HCT116 (cell line): ENCODE data around the gene SUPT3H. TPM values are rescaled to one million over a fixed set of nuclear protein-coding genes. Genes with fewer than 3 reads are reported as not detected.

Source experiments
- ATAC-seq: fragments of 200-7000 bp; cut with Tn5 transposase; 2 replicates; pipeline ENCODE4 v1.9.1; 2020; ENCODE audit warnings: mild to moderate bottlenecking, moderate library complexity
- BruUV-seq: library from RNA; stranded (reverse); fragments of 400-500 nt; replicated peaks from 2 replicates; lab custom pipeline; 2021; lab: Mats Ljungman, UMichigan
- CTCF ChIA-PET: fragments of 300-600 bp; sonication (Branson Sonifier 250); formaldehyde crosslinking; loops from one replicate; lab custom pipeline; 2021; ENCODE audit warnings: antibody characterized with exemption; lab: Charles Lee
- POLR2A ChIA-PET: fragments of 300-600, 350-600 bp; sonication (Branson Sonifier 250); formaldehyde crosslinking; loops from one replicate; lab custom pipeline; 2021; ENCODE audit warnings: antibody characterized with exemption; lab: Charles Lee
- RAD21 ChIA-PET, 2 experiments: fragments of 300-600 bp; sonication (Branson Sonifier 250); formaldehyde crosslinking; loops; one replicate each; lab custom pipeline; 2023; ENCODE audit warnings: low total read pairs in 2 of 2; ENCODE audit not compliant: uncharacterized antibody in 2 of 2, unreplicated experiment in 2 of 2, low non-redundant PET in 1 of 2; lab: Charles Lee
- DNase-seq: peaks from one replicate; pipeline ENCODE4 v3.0.0-alpha.2; 2010; ENCODE audit warnings: low read depth, low spot score
- H2AFZ ChIP-seq: fragments of 200-600 bp; shearing (Covaris generic), sonication (generic); 2 replicates; pipeline ENCODE4 v1.6.1; 2017; ENCODE audit warnings: low read depth, mixed run types, mixed read lengths, antibody characterized with exemption, low read length; ENCODE audit not compliant: poor library complexity, severe bottlenecking
- H3K27ac ChIP-seq: 2 replicates; pipeline ENCODE4 v1.5.1; 2012; ENCODE audit warnings: low read depth, low read length
- H3K27me3 ChIP-seq: fragments of 200-600 bp; sonication (generic); 2 replicates; pipeline ENCODE4 v1.6.1; 2016; ENCODE audit warnings: mixed run types, low read length, mixed read lengths; ENCODE audit not compliant: insufficient read depth
- H3K36me3 ChIP-seq, 2 experiments: fragments of 200-500 bp in 1 of 2; fragments of 200-600 bp in 1 of 2; sonication (Bioruptor generic) in 1 of 2; sonication (generic) in 1 of 2; 2 replicates each; pipeline versions ENCODE4 v1.5.1 to v1.6.1; 2014 to 2016; ENCODE audit warnings: low read length in 2 of 2, inconsistent platforms in 1 of 2, mixed read lengths in 1 of 2, mixed run types in 1 of 2; ENCODE audit not compliant: insufficient read depth in 2 of 2, control insufficient read depth in 1 of 2
- H3K4me1 ChIP-seq, 2 experiments: fragments of 200-600 bp in 1 of 2; sonication (generic) in 1 of 2; 2 replicates each; pipeline versions ENCODE4 v1.5.1 to v1.6.1; 2012 to 2017; ENCODE audit warnings: low read length in 2 of 2, inconsistent platforms in 1 of 2, mild to moderate bottlenecking in 1 of 2, mixed read lengths in 1 of 2, mixed run types in 1 of 2, moderate library complexity in 1 of 2; ENCODE audit not compliant: insufficient read depth in 2 of 2, control insufficient read depth in 1 of 2
- H3K4me2 ChIP-seq: fragments of 200-600 bp; sonication (generic); 2 replicates; pipeline ENCODE4 v1.6.1; 2017; ENCODE audit warnings: mixed run types, low read length, mixed read lengths
- H3K4me3 ChIP-seq, 2 experiments: fragments of 200-600 bp in 1 of 2; sonication (generic) in 1 of 2; replicated peaks in 1 of 2; 2 replicates each; pipeline ENCODE4 v1.5.1; 2011 to 2016; ENCODE audit warnings: low read length in 2 of 2, control low read depth in 1 of 2, low read depth in 1 of 2, mild to moderate bottlenecking in 1 of 2, mixed read lengths in 1 of 2, mixed run types in 1 of 2
- H3K79me2 ChIP-seq: fragments of 200-600 bp; sonication (generic); 2 replicates; pipeline ENCODE4 v1.6.1; 2017; ENCODE audit warnings: mild to moderate bottlenecking, mixed run types, low read length, moderate library complexity, mixed read lengths; ENCODE audit not compliant: insufficient read depth
- H3K9ac ChIP-seq: fragments of 200-600 bp; sonication (generic); 2 replicates; pipeline ENCODE4 v1.6.1; 2016; ENCODE audit warnings: low read length, mixed read lengths
- H3K9me2 ChIP-seq: fragments of 200-600 bp; sonication (generic), shearing (Covaris generic); 2 replicates; pipeline ENCODE4 v1.6.1; 2017; ENCODE audit warnings: mixed run types, mild to moderate bottlenecking, moderate library complexity; ENCODE audit not compliant: insufficient read depth
- H3K9me3 ChIP-seq, 2 experiments: fragments of 200-500 bp in 1 of 2; fragments of 200-600 bp in 1 of 2; sonication (Bioruptor generic) in 1 of 2; sonication (generic) in 1 of 2; 2 replicates each; pipeline ENCODE4 v1.6.1; 2014 to 2017; ENCODE audit warnings: low read length in 2 of 2, mixed read lengths in 2 of 2, inconsistent platforms in 1 of 2, low read depth in 1 of 2, mild to moderate bottlenecking in 1 of 2, mixed run types in 1 of 2, moderate library complexity in 1 of 2; ENCODE audit not compliant: control insufficient read depth in 1 of 2, insufficient read depth in 1 of 2
- H4K20me1 ChIP-seq: fragments of 200-600 bp; sonication (generic), shearing (Covaris generic); 2 replicates; pipeline ENCODE4 v1.6.1; 2017; ENCODE audit warnings: mixed run types, mild to moderate bottlenecking, moderate library complexity; ENCODE audit not compliant: insufficient read depth
- CBX3 ChIP-seq: IDR thresholded peaks from 2 replicates; pipeline ENCODE4 v1.6.1; 2012; ENCODE audit warnings: low read depth
- CEBPB ChIP-seq: IDR thresholded peaks from 2 replicates; pipeline ENCODE4 v1.6.1; 2012; ENCODE audit warnings: low read depth
- ELF1 ChIP-seq: IDR thresholded peaks from 2 replicates; pipeline ENCODE4 v1.6.1; 2012; ENCODE audit warnings: low read depth, borderline replicate concordance
- EZH2 ChIP-seq: fragments of 200-600 bp; sonication (generic); IDR thresholded peaks from 2 replicates; pipeline ENCODE4 v1.6.1; 2017; ENCODE audit warnings: antibody characterized with exemption, mixed run types
- EZH2phosphoT487 ChIP-seq: fragments of 200-600 bp; IDR thresholded peaks from 2 replicates; pipeline ENCODE4 v1.6.1; 2018; ENCODE audit warnings: antibody characterized with exemption, borderline replicate concordance
- JUND ChIP-seq: IDR thresholded peaks from 2 replicates; pipeline ENCODE4 v1.6.1; 2012
- MAX ChIP-seq: IDR thresholded peaks from 2 replicates; pipeline ENCODE4 v1.6.1; 2012
- POLR2AphosphoS5 ChIP-seq: IDR thresholded peaks from 2 replicates; pipeline ENCODE4 v1.6.1; 2011; ENCODE audit warnings: mild to moderate bottlenecking, low read depth, low read length, moderate library complexity
- RAD21 ChIP-seq: IDR thresholded peaks from 2 replicates; pipeline ENCODE4 v1.6.1; 2012; ENCODE audit warnings: low read depth, mild to moderate bottlenecking
- SIN3A ChIP-seq: IDR thresholded peaks from 2 replicates; pipeline ENCODE4 v1.6.1; 2012; ENCODE audit warnings: low read depth
- SRF ChIP-seq: IDR thresholded peaks from 2 replicates; pipeline ENCODE4 v1.6.1; 2012; ENCODE audit warnings: low read depth
- TCF7L2 ChIP-seq: IDR thresholded peaks from 2 replicates; pipeline ENCODE4 v1.7.0; 2011; ENCODE audit warnings: borderline replicate concordance, inconsistent platforms; ENCODE audit not compliant: insufficient read depth, insufficient read length; ENCODE audit errors: extremely low read depth
- YY1 ChIP-seq: IDR thresholded peaks from 2 replicates; pipeline ENCODE4 v1.6.1; 2011; ENCODE audit warnings: low read length, low read depth, moderate library complexity, mild to moderate bottlenecking; ENCODE audit not compliant: insufficient replicate concordance; ENCODE audit errors: extremely low read depth
- ZFX ChIP-seq: fragments of 450-650 bp; IDR thresholded peaks from 2 replicates; pipeline ENCODE4 v1.6.1; 2017
- intact Hi-C: fragments of 100-400 bp; cut with micrococcal nuclease; formaldehyde crosslinking; loops from 2 replicates; pipeline ENCODE4 v1.10.0; 2022
- total RNA-seq: library from RNA; stranded (reverse); gene quantifications from one replicate; pipeline ENCODE4 v1.2.1, GENCODE V29; 2021; ENCODE audit not compliant: unreplicated experiment
- TF ChIP-seq, protein P1 (sequence below): IDR thresholded peaks from 2 replicates; pipeline ENCODE4 v1.6.1; 2011; ENCODE audit warnings: mild to moderate bottlenecking, low read length, moderate library complexity; ENCODE audit not compliant: insufficient replicate concordance; ENCODE audit errors: extremely low read depth
- TF ChIP-seq, protein P2 (sequence below): IDR thresholded peaks from 2 replicates; pipeline ENCODE4 v1.6.1; 2012
- TF ChIP-seq, protein P3 (sequence below), 3 experiments: fragments of 200-600 bp in 1 of 3; sonication (generic) in 1 of 3; IDR thresholded peaks in 2 of 3; conservative IDR thresholded peaks in 1 of 3; 2 replicates each; pipeline ENCODE4 v1.5.1; 2012 to 2017; ENCODE audit warnings: low read depth in 2 of 3, low read length in 2 of 3, antibody characterized with exemption in 1 of 3, borderline replicate concordance in 1 of 3, control low read depth in 1 of 3, mild to moderate bottlenecking in 1 of 3, mixed read lengths in 1 of 3, mixed run types in 1 of 3, moderate library complexity in 1 of 3; ENCODE audit not compliant: insufficient read depth in 1 of 3

Gene SUPT3H
- total RNA-seq, 1 experiment from 2014 or later: 7.4 TPM

- ATAC-seq: no peak
- no peaks in the 10 kb centered on the region for H4K20me1 ChIP-seq
- no peaks in the 10 kb centered on the region for H3K36me3 ChIP-seq
- no peak overlapping the region for H2AFZ ChIP-seq
- intact Hi-C loops: no loop called here
- RAD21 ChIA-PET: no interaction called here
- H3K27ac ChIP-seq: no peak overlapping the region
- no peaks in the 10 kb centered on the region for H3K9me2 ChIP-seq
- peaks cover 0 to 3% of the 10 kb centered on the region in 2 experiments; a peak in 1 of 4 replicates for H3K9me3 ChIP-seq
- no peaks in the 10 kb centered on the region for H3K27me3 ChIP-seq
- CTCF ChIA-PET: no interaction called here
- H3K4me3 ChIP-seq: no peak overlapping the region
- no peak overlapping the region for H3K4me2 ChIP-seq
- no peak for TF ChIP-seq EZH2
- no peak for TF ChIP-seq RAD21
- no peak for TF ChIP-seq ZFX
- TF ChIP-seq TCF7L2: no peak
- TF ChIP-seq, all 23 proteins: peak for 0
- H3K4me1 ChIP-seq: no peaks in the 10 kb centered on the region
- BruUV-seq: no TSS peak
- POLR2A ChIA-PET: no interaction called here
- no peak overlapping the region for H3K9ac ChIP-seq
- DNase-seq: no peak
- H3K79me2 ChIP-seq: no peaks in the 10 kb centered on the region
These were observed 588.7 kb downstream of the SUPT3H start for GRCh38 chr6:44789061-44789460.

DNA sequence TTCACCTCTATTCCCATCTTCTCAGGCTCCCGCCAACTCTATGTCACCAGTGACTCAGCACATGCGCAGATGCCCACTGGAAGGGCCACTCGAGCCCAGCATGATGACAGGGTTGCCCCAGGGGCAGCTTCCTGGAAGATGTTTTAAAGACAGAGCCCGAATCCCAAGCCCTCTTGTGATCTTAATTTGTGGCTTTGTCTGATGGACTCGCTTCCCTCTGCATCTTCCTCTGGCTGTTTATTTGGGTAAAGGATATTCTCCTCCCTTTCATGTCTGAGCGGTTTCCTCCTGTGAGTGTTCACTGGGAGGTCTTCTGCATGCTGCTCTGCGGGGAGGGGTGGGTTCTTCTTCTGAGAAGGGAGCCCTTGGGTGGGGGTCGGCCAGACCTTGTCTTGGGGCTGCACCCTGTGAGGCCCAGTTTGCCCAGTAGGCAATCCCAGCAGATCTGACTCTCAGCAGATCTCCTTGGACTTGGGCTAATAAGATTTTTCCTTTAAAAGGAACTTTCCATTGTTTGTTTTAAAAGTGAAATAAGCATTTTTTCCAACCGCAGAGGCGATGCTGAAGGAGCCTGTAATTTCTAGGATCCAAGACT is 589.2 kb downstream of the SUPT3H start:
- Histone ChIP-seq H3K27me3 (no peaks in the 10 kb centered on the region), H3K9me3 (peaks cover 3% of the 10 kb centered on the region in 2 experiments; a peak in 1 of 4 replicates), H2AFZ (no peak overlapping the region), H3K9ac (no peak overlapping the region), H3K36me3 (no peaks in the 10 kb centered on the region), H3K4me3 (no peak overlapping the region), H3K79me2 (no peaks in the 10 kb centered on the region), H4K20me1 (no peaks in the 10 kb centered on the region), H3K4me2 (no peak overlapping the region), H3K27ac (no peak overlapping the region), H3K4me1 (no peaks in the 10 kb centered on the region), H3K9me2 (no peaks in the 10 kb centered on the region)
- ATAC-seq: no peak
- no TSS peak for BruUV-seq
- ChIA-PET RAD21 (no interaction called here), CTCF (no interaction called here), POLR2A (no interaction called here)
- DNase-seq: no peak
- intact Hi-C loops: no loop called here
- TF ChIP-seq CBX3: no peak
- TF ChIP-seq, protein P1, sequence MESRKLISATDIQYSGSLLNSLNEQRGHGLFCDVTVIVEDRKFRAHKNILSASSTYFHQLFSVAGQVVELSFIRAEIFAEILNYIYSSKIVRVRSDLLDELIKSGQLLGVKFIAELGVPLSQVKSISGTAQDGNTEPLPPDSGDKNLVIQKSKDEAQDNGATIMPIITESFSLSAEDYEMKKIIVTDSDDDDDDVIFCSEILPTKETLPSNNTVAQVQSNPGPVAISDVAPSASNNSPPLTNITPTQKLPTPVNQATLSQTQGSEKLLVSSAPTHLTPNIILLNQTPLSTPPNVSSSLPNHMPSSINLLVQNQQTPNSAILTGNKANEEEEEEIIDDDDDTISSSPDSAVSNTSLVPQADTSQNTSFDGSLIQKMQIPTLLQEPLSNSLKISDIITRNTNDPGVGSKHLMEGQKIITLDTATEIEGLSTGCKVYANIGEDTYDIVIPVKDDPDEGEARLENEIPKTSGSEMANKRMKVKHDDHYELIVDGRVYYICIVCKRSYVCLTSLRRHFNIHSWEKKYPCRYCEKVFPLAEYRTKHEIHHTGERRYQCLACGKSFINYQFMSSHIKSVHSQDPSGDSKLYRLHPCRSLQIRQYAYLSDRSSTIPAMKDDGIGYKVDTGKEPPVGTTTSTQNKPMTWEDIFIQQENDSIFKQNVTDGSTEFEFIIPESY: no peak
- TF ChIP-seq CEBPB: no peak
- TF ChIP-seq YY1: no peak
- no peak for TF ChIP-seq JUND
- TF ChIP-seq SRF: no peak
- TF ChIP-seq EZH2phosphoT487: no peak
- TF ChIP-seq ELF1: no peak
- TF ChIP-seq, protein P2, sequence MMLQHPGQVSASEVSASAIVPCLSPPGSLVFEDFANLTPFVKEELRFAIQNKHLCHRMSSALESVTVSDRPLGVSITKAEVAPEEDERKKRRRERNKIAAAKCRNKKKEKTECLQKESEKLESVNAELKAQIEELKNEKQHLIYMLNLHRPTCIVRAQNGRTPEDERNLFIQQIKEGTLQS: no peak
- no peak for TF ChIP-seq ZFX
- TF ChIP-seq, protein P3, sequence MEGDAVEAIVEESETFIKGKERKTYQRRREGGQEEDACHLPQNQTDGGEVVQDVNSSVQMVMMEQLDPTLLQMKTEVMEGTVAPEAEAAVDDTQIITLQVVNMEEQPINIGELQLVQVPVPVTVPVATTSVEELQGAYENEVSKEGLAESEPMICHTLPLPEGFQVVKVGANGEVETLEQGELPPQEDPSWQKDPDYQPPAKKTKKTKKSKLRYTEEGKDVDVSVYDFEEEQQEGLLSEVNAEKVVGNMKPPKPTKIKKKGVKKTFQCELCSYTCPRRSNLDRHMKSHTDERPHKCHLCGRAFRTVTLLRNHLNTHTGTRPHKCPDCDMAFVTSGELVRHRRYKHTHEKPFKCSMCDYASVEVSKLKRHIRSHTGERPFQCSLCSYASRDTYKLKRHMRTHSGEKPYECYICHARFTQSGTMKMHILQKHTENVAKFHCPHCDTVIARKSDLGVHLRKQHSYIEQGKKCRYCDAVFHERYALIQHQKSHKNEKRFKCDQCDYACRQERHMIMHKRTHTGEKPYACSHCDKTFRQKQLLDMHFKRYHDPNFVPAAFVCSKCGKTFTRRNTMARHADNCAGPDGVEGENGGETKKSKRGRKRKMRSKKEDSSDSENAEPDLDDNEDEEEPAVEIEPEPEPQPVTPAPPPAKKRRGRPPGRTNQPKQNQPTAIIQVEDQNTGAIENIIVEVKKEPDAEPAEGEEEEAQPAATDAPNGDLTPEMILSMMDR (IDR thresholded peaks at IDR 0.05 in 2 of 3, conservative IDR thresholded peaks at IDR 0.05 in 1 of 3; ENCODE audit: borderline replicate concordance in 1 of 3, insufficient read depth in 1 of 3, low read depth in 2 of 3, low read length in 2 of 3): no peak
- no peak for TF ChIP-seq MAX
- no peak for TF ChIP-seq TCF7L2
- TF ChIP-seq SIN3A: no peak
- TF ChIP-seq POLR2AphosphoS5: no peak
